Measurements from ENCODE around the gene DTYMK.
"Not testable (repeated sequence)": the region's sequence is repeated elsewhere in the genome, so short reads cannot be mapped to it uniquely, and the experiment has no call there.

Gene DTYMK

GRCh38 chr2:241672243-241673188, 14.1 kb downstream of the DTYMK start:
- no peak for DNase-seq (ENCODE audit: low read depth in 2 of 2)

- no peak for DNase-seq (ENCODE audit: low read depth in 2 of 2)
Measured at GRCh38 chr2:241671457-241672240, 15.0 kb downstream of the DTYMK start.

GRCh38 chr2:241670333-241671110, 16.1 kb downstream of the DTYMK start:
- DNase-seq (ENCODE audit: low read depth in 2 of 2) = no peak

- DNase-seq (ENCODE audit: low read depth in 2 of 2) = no peak
Measured at GRCh38 chr2:241668839-241669238, 17.8 kb downstream of the DTYMK start.

GRCh38 chr2:241668354-241668753, 18.3 kb downstream of the DTYMK start:
- no peak for DNase-seq (ENCODE audit: low read depth in 2 of 2)

- no peak for DNase-seq (ENCODE audit: low read depth in 2 of 2)
Measured at GRCh38 chr2:241666627-241667400, 19.8 kb downstream of the DTYMK start.

- no peak for DNase-seq (ENCODE audit: low read depth in 2 of 2)
Measured at GRCh38 chr2:241665731-241666440, 20.7 kb downstream of the DTYMK start.

GRCh38 chr2:241662731-241663130, 23.9 kb downstream of the DTYMK start:
- not testable (repeated sequence) for DNase-seq (ENCODE audit: low read depth in 2 of 2)

- no peak for DNase-seq (ENCODE audit: low read depth in 2 of 2)
Measured at GRCh38 chr2:241660593-241661213, 25.9 kb downstream of the DTYMK start.

GRCh38 chr2:241659150-241659739, 27.4 kb downstream of the DTYMK start:
- no peak for DNase-seq (ENCODE audit: low read depth in 2 of 2)

- no peak for DNase-seq (ENCODE audit: low read depth in 2 of 2)
Measured at GRCh38 chr2:241658296-241658695, 28.3 kb downstream of the DTYMK start.

GRCh38 chr2:241657786-241658254, 28.8 kb downstream of the DTYMK start:
- no peak for DNase-seq (ENCODE audit: low read depth in 2 of 2)

GRCh38 chr2:241656190-241656741, 30.3 kb downstream of the DTYMK start:
- no peak for DNase-seq (ENCODE audit: low read depth in 2 of 2)

- DNase-seq (ENCODE audit: low read depth in 2 of 2) = no peak
Measured at GRCh38 chr2:241655516-241656189, 31.0 kb downstream of the DTYMK start.

- DNase-seq (ENCODE audit: low read depth in 2 of 2) = no peak
Measured at GRCh38 chr2:241654551-241654950, 32.1 kb downstream of the DTYMK start.

- no peak for DNase-seq (ENCODE audit: low read depth in 2 of 2)
Measured at GRCh38 chr2:241653210-241653750, 33.3 kb downstream of the DTYMK start.

GRCh38 chr2:241652722-241653121, 33.9 kb downstream of the DTYMK start:
- DNase-seq (ENCODE audit: low read depth in 2 of 2) = no peak

GRCh38 chr2:241652142-241652541, 34.5 kb downstream of the DTYMK start:
- DNase-seq (ENCODE audit: low read depth in 2 of 2) = no peak
